C4-2B (cell line): ENCODE data around the gene KCTD5.

ENCODE experiments used
- CTCF ChIP-seq: fragments of 450-650 bp; conservative IDR thresholded peaks from 2 replicates; pipeline ENCODE4 v1.5.1; 2017; ENCODE audit warnings: mild to moderate bottlenecking
- ZFX ChIP-seq: fragments of 450-650 bp; IDR thresholded peaks from 2 replicates; pipeline ENCODE4 v1.6.1; 2017

- TF ChIP-seq CTCF = no peak
- no peak for TF ChIP-seq ZFX
Observed at GRCh38 chr16:2711370-2712062, 29.2 kb downstream of the KCTD5 start.
